ENCODE data around the gene ARFGAP3. TPM values are rescaled to one million over a fixed set of nuclear protein-coding genes. Genes with fewer than 3 reads are reported as not detected.

Gene ARFGAP3
- total RNA-seq, 1 experiment from 2014 or later: 15.0 TPM

- Histone ChIP-seq H3K9ac (ENCODE audit: extremely low read depth, insufficient read length, low read length) (no peak overlapping the region), H3T11ph (ENCODE audit: low read length) (no peak overlapping the region), H2BK120ac (ENCODE audit: low read depth, low read length, poor library complexity, severe bottlenecking) (no peak overlapping the region), H3K27ac (ENCODE audit: insufficient read length, low read depth, low read length) (no peak overlapping the region), H3K14ac (ENCODE audit: insufficient read depth, low read length) (no peak overlapping the region), H3K18ac (ENCODE audit: insufficient read length, low read depth, low read length) (no peak overlapping the region), H3K79me1 (ENCODE audit: insufficient read depth, low read depth, low read length, poor library complexity, severe bottlenecking) (no peaks in the 10 kb centered on the region), H3K23me2 (ENCODE audit: insufficient read length, low read depth, low read length, poor library complexity, severe bottlenecking) (peaks cover 6% of the 10 kb centered on the region), H3K23ac (ENCODE audit: insufficient read length, low read depth, low read length) (no peak overlapping the region), H2AFZ (ENCODE audit: low read length) (no peak overlapping the region), H4K20me1 (ENCODE audit: control insufficient read depth, insufficient read depth, insufficient read length) (peaks cover 4% of the 10 kb centered on the region), H4K5ac (ENCODE audit: insufficient read length, low read depth, low read length) (no peak overlapping the region), H3K27me3 (ENCODE audit: insufficient read depth, low read length) (peaks cover 3% of the 10 kb centered on the region; the same call in 1 of the 2 replicates), H3K56ac (ENCODE audit: insufficient read length, low read depth, low read length) (no peak overlapping the region), H3K4me2 (ENCODE audit: insufficient read depth, insufficient read length, low read length) (peak overlapping the region; percentile 99), H3K79me2 (ENCODE audit: insufficient read depth, low read length) (no peaks in the 10 kb centered on the region), H2BK12ac (ENCODE audit: insufficient read length, low read depth, low read length) (no peak overlapping the region), H4K91ac (ENCODE audit: insufficient read length, low read depth, low read length) (no peak overlapping the region), H4K8ac (replicated peaks; ENCODE audit: insufficient read length, low read depth, low read length) (no peak overlapping the region), H2BK15ac (ENCODE audit: low read depth, low read length) (no peak overlapping the region), H2AK5ac (ENCODE audit: insufficient read length, low read length) (no peak overlapping the region), H2BK5ac (ENCODE audit: insufficient read length, low read length) (no peak overlapping the region), H3K4me1 (ENCODE audit: insufficient read depth, low read length) (no peaks in the 10 kb centered on the region), H3K4ac (ENCODE audit: low read depth, low read length) (no peak overlapping the region), H2BK20ac (ENCODE audit: low read depth, low read length, poor library complexity, severe bottlenecking) (no peak overlapping the region), H3K9me3 (ENCODE audit: control insufficient read depth, low read depth, low read length) (no peaks in the 10 kb centered on the region)
- H3K4me1 Mint-ChIP-seq: peaks cover 4 to 5% of the 10 kb centered on the region in 2 experiments
- H3K27me3 Mint-ChIP-seq (ENCODE audit: low read depth): peaks cover 28% of the 10 kb centered on the region
- peak overlapping the region; percentile 80 to 90 for H3K4me3 Mint-ChIP-seq
- no CpG with 5 or more reads among the region's 4 CpGs for WGBS (ENCODE audit: extremely low coverage, insufficient read length, low lambda C conversion rate)
- no peak for DNase-seq
- TF ChIP-seq CTCF (conservative IDR thresholded peaks at IDR 0.05): no peak
- no peak overlapping the region for H3K27ac Mint-ChIP-seq
- no peaks in the 10 kb centered on the region; a peak in 1 of 5 replicates for H3K9me3 Mint-ChIP-seq
- no peaks in the 10 kb centered on the region for H3K36me3 Mint-ChIP-seq (ENCODE audit: insufficient read depth in 1 of 3, low read depth in 3 of 3)
Observed at GRCh38 chr22:42855721-42856120, 1.4 kb downstream of the ARFGAP3 start.

Measured in H9 (cell line).